Measurements from ENCODE around the gene OLFML3.

OLFML3 gene

GRCh38 chr1:113941245-113941559 lies 38.1 kb upstream of the OLFML3 start:
- H3K9me3 ChIP-seq (ENCODE audit: insufficient read depth, low read length): no peaks in the 10 kb centered on the region
- H3K27me3 ChIP-seq (ENCODE audit: low read depth, low read length): no peaks in the 10 kb centered on the region
- no peak overlapping the region for H2AFZ ChIP-seq (ENCODE audit: low read depth, low read length)
- peaks cover 6% of the 10 kb centered on the region for H4K20me1 ChIP-seq (ENCODE audit: insufficient read depth, low read length)
- H3K9ac ChIP-seq (ENCODE audit: low read length): no peak overlapping the region
- no peaks in the 10 kb centered on the region for H3K4me1 ChIP-seq (ENCODE audit: low read length)
- peaks cover 53% of the 10 kb centered on the region for H3K79me2 ChIP-seq (ENCODE audit: low read length)
- no peak for TF ChIP-seq EZH2phosphoT487 (IDR thresholded peaks at IDR 0.05; ENCODE audit: low read depth)
- TF ChIP-seq CTCF (IDR thresholded peaks at IDR 0.05; ENCODE audit: low read depth, low read length): no peak
- H3K4me2 ChIP-seq (ENCODE audit: low read length): no peak overlapping the region
- H3K36me3 ChIP-seq (replicated peaks; ENCODE audit: low read depth, low read length): peaks cover 14% of the 10 kb centered on the region
- no peak overlapping the region for H3K27ac ChIP-seq (ENCODE audit: low read length)
- H3K4me3 ChIP-seq (ENCODE audit: low read length): no peak overlapping the region

DNA sequence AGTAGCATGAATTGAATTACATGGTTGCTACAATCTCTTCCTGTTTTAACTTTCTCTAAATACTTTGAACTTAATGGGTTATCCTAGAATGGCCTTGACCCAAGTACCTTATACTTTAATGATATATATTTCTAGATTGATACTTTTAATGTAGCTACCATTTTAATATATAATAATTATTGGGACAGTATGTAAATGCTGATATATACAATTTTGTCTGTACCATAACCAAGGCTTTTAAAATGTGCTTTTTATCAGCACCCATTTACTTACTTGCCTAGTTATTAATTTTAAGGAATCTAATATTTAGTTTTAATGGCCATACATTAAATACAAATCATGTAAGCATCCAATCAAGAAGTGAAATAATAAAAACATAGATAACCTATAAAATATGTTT lies 36.7 kb upstream of the OLFML3 start:
- peaks cover 13% of the 10 kb centered on the region; the same call in 1 of the 2 replicates for H4K20me1 ChIP-seq (ENCODE audit: insufficient read depth, low read length)

GRCh38 chr1:113943028-113943811 lies 36.1 kb upstream of the OLFML3 start:
- peaks cover 13% of the 10 kb centered on the region; the same call in 1 of the 2 replicates for H4K20me1 ChIP-seq (ENCODE audit: insufficient read depth, low read length)
- H3K4me3 ChIP-seq (ENCODE audit: low read length): no peak overlapping the region
- H3K9ac ChIP-seq (ENCODE audit: low read length): no peak overlapping the region
- H2AFZ ChIP-seq (ENCODE audit: low read depth, low read length): no peak overlapping the region
- H3K4me2 ChIP-seq (ENCODE audit: low read length): no peak overlapping the region
- H3K9me3 ChIP-seq (ENCODE audit: insufficient read depth, low read length): no peaks in the 10 kb centered on the region
- TF ChIP-seq EZH2phosphoT487 (IDR thresholded peaks at IDR 0.05; ENCODE audit: low read depth): no peak
- no peak overlapping the region for H3K27ac ChIP-seq (ENCODE audit: low read length)
- H3K4me1 ChIP-seq (ENCODE audit: low read length): no peaks in the 10 kb centered on the region
- H3K27me3 ChIP-seq (ENCODE audit: low read depth, low read length): no peaks in the 10 kb centered on the region
- peaks cover 14% of the 10 kb centered on the region for H3K36me3 ChIP-seq (replicated peaks; ENCODE audit: low read depth, low read length)
- H3K79me2 ChIP-seq (ENCODE audit: low read length): peaks cover 46% of the 10 kb centered on the region

More for the DNA sequence above, 36.7 kb upstream of the OLFML3 start:
- Histone ChIP-seq H3K4me1 (ENCODE audit: low read length) (no peaks in the 10 kb centered on the region), H2AFZ (ENCODE audit: low read depth, low read length) (no peak overlapping the region), H3K9ac (ENCODE audit: low read length) (no peak overlapping the region), H3K4me3 (ENCODE audit: low read length) (no peak overlapping the region), H3K36me3 (replicated peaks; ENCODE audit: low read depth, low read length) (peaks cover 14% of the 10 kb centered on the region), H3K27ac (ENCODE audit: low read length) (no peak overlapping the region), H3K79me2 (ENCODE audit: low read length) (peaks cover 53% of the 10 kb centered on the region), H3K4me2 (ENCODE audit: low read length) (no peak overlapping the region), H3K9me3 (ENCODE audit: insufficient read depth, low read length) (no peaks in the 10 kb centered on the region), H3K27me3 (ENCODE audit: low read depth, low read length) (no peaks in the 10 kb centered on the region)
- TF ChIP-seq CTCF (IDR thresholded peaks at IDR 0.05; ENCODE audit: low read depth, low read length): no peak
- no peak for TF ChIP-seq EZH2phosphoT487 (IDR thresholded peaks at IDR 0.05; ENCODE audit: low read depth)

DNA sequence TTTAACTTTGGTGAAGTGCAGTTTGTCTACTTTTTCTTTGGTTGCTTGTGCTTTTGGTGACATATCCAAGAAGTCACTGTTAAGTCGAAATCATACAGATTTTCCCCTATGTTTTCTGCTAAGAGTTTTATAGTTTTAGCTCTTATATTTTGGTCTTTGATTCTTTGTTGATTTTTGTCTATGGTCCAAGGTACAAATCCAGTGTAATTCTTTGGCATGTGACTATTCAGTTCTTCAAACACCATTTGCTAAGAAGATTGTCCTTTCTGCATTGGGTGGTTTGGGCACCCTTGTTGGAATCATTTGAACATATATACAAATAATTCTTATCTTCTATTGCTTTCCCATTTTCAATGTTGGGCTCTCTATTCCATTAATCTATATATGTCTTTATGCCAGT lies 33.9 kb upstream of the OLFML3 start:
- Histone ChIP-seq H3K4me1 (ENCODE audit: low read length) (no peaks in the 10 kb centered on the region), H4K20me1 (ENCODE audit: insufficient read depth, low read length) (peaks cover 13% of the 10 kb centered on the region; the same call in 1 of the 2 replicates), H2AFZ (ENCODE audit: low read depth, low read length) (no peak overlapping the region), H3K9me3 (ENCODE audit: insufficient read depth, low read length) (no peaks in the 10 kb centered on the region), H3K36me3 (replicated peaks; ENCODE audit: low read depth, low read length) (peaks cover 14% of the 10 kb centered on the region), H3K79me2 (ENCODE audit: low read length) (peaks cover 46% of the 10 kb centered on the region), H3K4me3 (ENCODE audit: low read length) (no peak overlapping the region), H3K27ac (ENCODE audit: low read length) (no peak overlapping the region), H3K9ac (ENCODE audit: low read length) (no peak overlapping the region), H3K4me2 (ENCODE audit: low read length) (no peak overlapping the region), H3K27me3 (ENCODE audit: low read depth, low read length) (no peaks in the 10 kb centered on the region)
- TF ChIP-seq EZH2phosphoT487 (IDR thresholded peaks at IDR 0.05; ENCODE audit: low read depth) (no peak), CTCF (IDR thresholded peaks at IDR 0.05; ENCODE audit: low read depth, low read length) (no peak)

All from OCI-LY3 (cell line).